ENCODE results near the gene ROBO1. TPM values are rescaled to one million over a fixed set of nuclear protein-coding genes. Genes with fewer than 3 reads are reported as not detected.

Gene ROBO1
- total RNA-seq, 2 donors from 2014 or later: 7.6 to 19.7 TPM

DNA sequence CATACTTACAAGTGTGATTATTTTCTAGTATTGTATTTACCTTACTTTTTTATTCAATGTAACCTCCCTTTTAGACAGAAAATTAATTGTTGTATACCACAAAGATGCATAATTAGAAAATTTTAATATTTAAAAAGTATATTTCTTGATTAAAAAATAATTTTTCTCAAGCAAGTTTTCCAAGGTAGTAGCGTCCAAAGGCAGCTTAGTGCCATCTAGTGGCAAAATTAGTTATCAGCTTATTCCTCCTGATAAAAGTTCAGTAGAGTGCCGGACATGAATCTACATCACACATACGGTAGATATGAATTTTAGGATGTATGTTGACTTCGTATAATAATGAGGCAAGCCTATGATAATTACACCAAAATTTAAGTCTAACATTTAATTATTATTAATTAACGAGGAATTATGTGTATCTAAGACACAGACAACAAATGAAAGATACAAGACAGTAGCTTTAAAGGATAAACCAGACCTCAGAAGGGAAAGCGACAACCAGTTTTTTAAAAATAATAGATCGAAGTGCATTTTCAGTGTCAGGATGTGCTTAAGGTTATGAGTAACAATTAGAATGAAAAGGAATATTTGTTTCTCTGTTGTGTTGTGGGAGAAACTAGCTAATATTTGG lies 405.9 kb downstream of the ROBO1 start:
- H3K9me3 ChIP-seq: no peaks in the 10 kb centered on the region
- no peak overlapping the region for H3K4me3 ChIP-seq
- DNase-seq (ENCODE audit: low spot score): no peak
- no peak overlapping the region for H3K27ac ChIP-seq
- H3K36me3 ChIP-seq: no peaks in the 10 kb centered on the region
- H3K27me3 ChIP-seq: no peaks in the 10 kb centered on the region
- H3K4me1 ChIP-seq: no peaks in the 10 kb centered on the region
- TF ChIP-seq, protein P1, sequence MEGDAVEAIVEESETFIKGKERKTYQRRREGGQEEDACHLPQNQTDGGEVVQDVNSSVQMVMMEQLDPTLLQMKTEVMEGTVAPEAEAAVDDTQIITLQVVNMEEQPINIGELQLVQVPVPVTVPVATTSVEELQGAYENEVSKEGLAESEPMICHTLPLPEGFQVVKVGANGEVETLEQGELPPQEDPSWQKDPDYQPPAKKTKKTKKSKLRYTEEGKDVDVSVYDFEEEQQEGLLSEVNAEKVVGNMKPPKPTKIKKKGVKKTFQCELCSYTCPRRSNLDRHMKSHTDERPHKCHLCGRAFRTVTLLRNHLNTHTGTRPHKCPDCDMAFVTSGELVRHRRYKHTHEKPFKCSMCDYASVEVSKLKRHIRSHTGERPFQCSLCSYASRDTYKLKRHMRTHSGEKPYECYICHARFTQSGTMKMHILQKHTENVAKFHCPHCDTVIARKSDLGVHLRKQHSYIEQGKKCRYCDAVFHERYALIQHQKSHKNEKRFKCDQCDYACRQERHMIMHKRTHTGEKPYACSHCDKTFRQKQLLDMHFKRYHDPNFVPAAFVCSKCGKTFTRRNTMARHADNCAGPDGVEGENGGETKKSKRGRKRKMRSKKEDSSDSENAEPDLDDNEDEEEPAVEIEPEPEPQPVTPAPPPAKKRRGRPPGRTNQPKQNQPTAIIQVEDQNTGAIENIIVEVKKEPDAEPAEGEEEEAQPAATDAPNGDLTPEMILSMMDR (IDR thresholded peaks at IDR 0.05): peak; percentile 70 to 82

DNA sequence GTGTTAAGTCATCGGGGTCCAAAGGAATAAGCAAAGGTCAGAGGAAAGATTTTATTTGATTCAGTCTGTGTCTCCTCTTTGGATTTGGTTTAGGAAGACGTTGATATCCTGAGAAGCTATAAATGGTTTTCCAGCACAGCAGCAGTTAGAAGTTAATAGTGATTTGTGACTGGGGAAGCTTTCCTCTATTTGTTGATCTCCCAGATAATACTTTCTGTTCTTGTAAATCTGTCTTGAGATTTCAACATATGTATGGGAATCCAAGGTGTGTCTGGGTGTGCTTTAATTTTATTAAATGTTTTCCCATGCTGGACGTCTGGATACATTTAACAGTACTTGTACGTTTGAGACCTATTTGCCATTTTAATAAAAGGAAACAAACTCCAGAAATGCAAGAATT lies 409.5 kb downstream of the ROBO1 start:
- H3K9me3 ChIP-seq: no peaks in the 10 kb centered on the region
- no peak overlapping the region for H3K27ac ChIP-seq
- TF ChIP-seq, protein P1 (IDR thresholded peaks at IDR 0.05): no peak
- no peaks in the 10 kb centered on the region for H3K27me3 ChIP-seq
- no peak for DNase-seq (ENCODE audit: low spot score)
- no peaks in the 10 kb centered on the region for H3K4me1 ChIP-seq
- H3K4me3 ChIP-seq: no peak overlapping the region
- no peaks in the 10 kb centered on the region for H3K36me3 ChIP-seq

DNA sequence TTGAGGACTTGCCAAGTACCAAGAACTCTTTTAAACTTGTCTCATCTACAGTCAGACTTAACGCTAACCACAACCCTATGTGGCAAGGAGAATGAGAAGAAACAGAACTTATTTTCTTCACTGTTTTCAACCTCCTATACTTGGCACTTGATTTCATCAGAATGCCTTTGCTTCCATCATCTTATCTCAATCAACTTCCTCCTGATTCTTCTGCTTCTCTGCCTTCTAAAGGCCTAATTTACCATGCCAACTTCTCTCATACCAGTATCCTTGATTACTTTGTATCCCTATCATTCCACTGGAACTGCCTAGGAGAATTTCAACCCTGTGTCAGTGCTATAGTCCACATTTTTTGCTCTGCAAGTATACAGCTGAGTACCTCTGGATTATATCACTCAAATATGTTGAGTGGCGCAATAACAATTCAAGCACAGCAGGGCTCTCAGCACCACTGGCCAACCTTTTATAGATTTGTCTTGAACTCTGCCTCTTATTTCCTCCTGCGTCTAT lies 413.6 kb downstream of the ROBO1 start:
- Histone ChIP-seq H3K4me1 (no peaks in the 10 kb centered on the region), H3K4me3 (no peak overlapping the region), H3K9me3 (no peaks in the 10 kb centered on the region), H3K27ac (no peak overlapping the region), H3K27me3 (no peaks in the 10 kb centered on the region), H3K36me3 (no peaks in the 10 kb centered on the region)
- no peak for DNase-seq (ENCODE audit: low spot score)
- TF ChIP-seq, protein P1 (IDR thresholded peaks at IDR 0.05): no peak

DNA sequence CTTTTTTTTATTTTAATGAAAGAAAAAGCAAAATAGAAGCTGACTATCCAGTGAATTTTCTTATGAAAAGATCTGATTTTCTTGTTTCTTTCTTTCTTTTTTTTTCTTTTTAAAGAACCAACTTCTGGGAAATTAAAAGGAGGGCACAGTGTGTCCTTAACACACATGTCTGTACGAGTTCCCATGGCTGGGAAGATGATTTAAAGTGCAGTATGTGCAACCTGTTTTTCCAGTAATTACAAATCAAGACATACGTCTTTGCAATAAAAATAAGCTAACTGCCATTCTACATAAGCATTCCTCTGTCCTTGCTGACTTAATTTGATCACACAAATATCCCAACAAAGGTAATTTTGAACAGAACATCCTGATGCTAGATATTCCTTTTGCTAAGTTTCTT lies 416.1 kb downstream of the ROBO1 start:
- Histone ChIP-seq H3K4me1 (no peaks in the 10 kb centered on the region), H3K9me3 (no peaks in the 10 kb centered on the region), H3K27ac (no peak overlapping the region), H3K4me3 (no peak overlapping the region), H3K27me3 (no peaks in the 10 kb centered on the region), H3K36me3 (no peaks in the 10 kb centered on the region)
- DNase-seq (ENCODE audit: low spot score): no peak
- TF ChIP-seq, protein P1 (IDR thresholded peaks at IDR 0.05): no peak

DNA sequence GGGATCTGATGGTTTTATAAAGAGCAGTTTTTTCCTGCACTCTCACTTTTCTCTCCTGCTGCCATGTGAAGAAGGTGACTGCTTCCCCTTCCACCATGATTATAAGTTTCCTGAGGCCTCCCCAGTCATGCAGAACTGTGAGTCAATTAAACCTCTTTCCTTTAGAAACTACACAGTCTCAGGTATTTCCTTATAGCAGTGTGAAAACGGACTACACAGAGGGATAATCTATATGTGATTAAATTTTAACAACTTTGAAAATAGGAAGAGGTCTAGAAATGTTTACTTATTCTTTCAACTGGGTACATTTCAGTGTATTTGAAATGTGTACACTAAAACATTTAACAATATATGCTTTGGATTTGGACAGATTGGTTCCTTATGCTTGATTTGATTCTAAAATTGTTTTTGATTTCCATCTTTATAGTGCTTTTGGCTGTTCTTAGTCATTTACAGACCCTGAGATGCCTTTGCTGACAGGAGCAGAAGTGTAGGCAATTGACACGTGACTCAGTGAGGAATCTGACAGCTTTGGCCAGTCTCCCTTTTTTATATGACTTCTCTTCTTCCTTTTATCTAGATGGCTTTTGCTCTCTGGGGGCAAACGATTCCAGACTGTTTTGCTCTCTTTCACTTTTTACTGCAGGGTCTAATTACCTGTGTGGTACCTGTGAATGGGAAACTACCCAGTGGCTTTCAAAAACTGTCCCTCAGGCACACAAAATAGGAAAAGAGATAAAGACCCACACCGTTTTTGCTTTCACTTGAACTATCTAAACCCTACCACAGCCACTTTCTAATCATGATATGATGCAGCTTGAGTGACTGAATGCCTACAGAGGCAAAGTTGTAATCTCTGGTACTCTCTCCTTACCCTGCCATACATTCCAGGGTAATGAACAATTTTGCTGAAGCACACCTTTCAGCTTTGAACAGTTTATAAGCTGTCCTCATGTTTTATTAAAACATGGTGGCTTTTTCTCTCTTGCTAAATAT lies 422.6 kb downstream of the ROBO1 start:
- TF ChIP-seq, protein P1 (IDR thresholded peaks at IDR 0.05): no peak

More for the DNA sequence above, 422.6 kb downstream of the ROBO1 start:
- no peak overlapping the region for H3K4me3 ChIP-seq
- H3K36me3 ChIP-seq: no peaks in the 10 kb centered on the region
- no peaks in the 10 kb centered on the region for H3K4me1 ChIP-seq
- H3K27me3 ChIP-seq: no peaks in the 10 kb centered on the region
- no peak for DNase-seq (ENCODE audit: low spot score)
- no peaks in the 10 kb centered on the region for H3K9me3 ChIP-seq
- no peak overlapping the region for H3K27ac ChIP-seq

Data from right atrium auricular region (tissue), 2 donors.